B cell (primary cell): ENCODE results near the gene SMIM17. TPM values are rescaled to one million over a fixed set of nuclear protein-coding genes. Genes with fewer than 3 reads are reported as not detected.

Source experiments
- ATAC-seq: fragments of 200-7000 bp; cut with Tn5 transposase; one replicate; pipeline ENCODE4 v1.10.0; 2021; ENCODE audit warnings: low read depth, mild to moderate bottlenecking, moderate number of reproducible peaks, moderate library complexity
- CTCF ChIA-PET: fragments of 350-600 bp; sonication (Branson Sonifier 250); formaldehyde crosslinking; loops from one replicate; lab custom pipeline; 2021; ENCODE audit warnings: antibody characterized with exemption, inconsistent platforms; lab: Charles Lee
- POLR2A ChIA-PET: fragments of 350-600 bp; sonication (Branson Sonifier 250); formaldehyde crosslinking; loops from one replicate; lab custom pipeline; 2021; ENCODE audit warnings: antibody characterized with exemption; lab: Charles Lee
- DNase-seq: peaks from one replicate; pipeline ENCODE4 v3.0.0; 2013
- H2AFZ ChIP-seq: 2 replicates; pipeline ENCODE4 v1.6.1; 2012; ENCODE audit warnings: mild to moderate bottlenecking, low read depth, low read length; ENCODE audit not compliant: insufficient read depth, poor library complexity, severe bottlenecking
- H3K27ac ChIP-seq, 2 donors: 1 replicate in 1 of 2; 2 replicates in 1 of 2; pipeline ENCODE4 v1.5.1; 2012 to 2013; ENCODE audit warnings: low read length in 2 of 2, mild to moderate bottlenecking in 2 of 2, moderate library complexity in 1 of 2
- H3K27me3 ChIP-seq, 4 experiments: fragments of 200-600 bp in 1 of 4; sonication (generic) in 1 of 4; replicated peaks in 1 of 4; 1 replicate in 2 of 4; 2 replicates in 2 of 4; pipeline versions ENCODE4 v1.6.1 to v1.7.0; 2013 to 2016; ENCODE audit warnings: low read length in 3 of 4, mild to moderate bottlenecking in 2 of 4, mixed read lengths in 1 of 4, moderate library complexity in 1 of 4; ENCODE audit not compliant: insufficient read depth in 4 of 4, control insufficient read depth in 3 of 4; ENCODE audit errors: control extremely low read depth in 1 of 4
- H3K36me3 ChIP-seq, 2 experiments: replicated peaks in 1 of 2; 1 replicate in 1 of 2; 2 replicates in 1 of 2; pipeline versions ENCODE4 v1.6.1 to v1.7.1; 2013; ENCODE audit warnings: low read length in 1 of 2; ENCODE audit not compliant: insufficient read depth in 2 of 2, control insufficient read depth in 1 of 2; ENCODE audit errors: control extremely low read depth in 1 of 2, extremely low read depth in 1 of 2
- H3K4me1 ChIP-seq, 2 donors: fragments of 200-600 bp in 1 of 2; sonication (generic) in 1 of 2; 1 replicate in 1 of 2; 2 replicates in 1 of 2; pipeline versions ENCODE4 v1.5.1 to v1.6.1; 2013 to 2017; ENCODE audit warnings: low read length in 2 of 2; ENCODE audit not compliant: control insufficient read depth in 2 of 2, insufficient read depth in 2 of 2
- H3K4me2 ChIP-seq: replicated peaks from 2 replicates; pipeline ENCODE3; 2012; ENCODE audit warnings: mild to moderate bottlenecking, low read depth, low read length; ENCODE audit not compliant: poor library complexity, severe bottlenecking
- H3K4me3 ChIP-seq, 5 experiments: fragments of 200-600 bp in 1 of 5; sonication (generic) in 1 of 5; 1 replicate in 3 of 5; 2 replicates in 2 of 5; pipeline versions ENCODE4 v1.5.1 to v1.7.0; 2011 to 2016; ENCODE audit warnings: low read length in 4 of 5, mild to moderate bottlenecking in 4 of 5, low read depth in 2 of 5, control low read depth in 1 of 5, moderate library complexity in 1 of 5; ENCODE audit not compliant: insufficient read depth in 1 of 5; ENCODE audit errors: control extremely low read depth in 1 of 5, extremely low read depth in 1 of 5
- H3K79me2 ChIP-seq: fragments of 200-600 bp; sonication (generic); one replicate; pipeline ENCODE4 v1.6.0; 2016; ENCODE audit warnings: low read length; ENCODE audit not compliant: control insufficient read depth, insufficient read depth
- H3K9ac ChIP-seq: fragments of 200-600 bp; sonication (generic); 2 replicates; pipeline ENCODE4 v1.6.1; 2017; ENCODE audit warnings: mild to moderate bottlenecking, low read length, moderate library complexity
- H3K9me3 ChIP-seq, 3 donors: one replicate each; pipeline versions ENCODE4 v1.6.1 to v1.7.1; 2013; ENCODE audit warnings: low read length in 2 of 3; ENCODE audit not compliant: control insufficient read depth in 2 of 3, insufficient read depth in 1 of 3; ENCODE audit errors: control extremely low read depth in 1 of 3
- H4K20me1 ChIP-seq: 2 replicates; pipeline ENCODE4 v1.6.0; 2012; ENCODE audit warnings: mild to moderate bottlenecking, low read length; ENCODE audit not compliant: insufficient read depth, control insufficient read depth, poor library complexity, severe bottlenecking
- H3K27ac Mint-ChIP-seq: one replicate; pipeline ENCODE4 v1.8.0; 2021; ENCODE audit warnings: mixed read lengths
- H3K27me3 Mint-ChIP-seq: one replicate; pipeline ENCODE4 v1.8.0; 2021; ENCODE audit warnings: mixed read lengths
- H3K4me1 Mint-ChIP-seq: one replicate; pipeline ENCODE4 v1.8.0; 2021; ENCODE audit warnings: mixed read lengths
- H3K4me3 Mint-ChIP-seq: one replicate; pipeline ENCODE4 v1.8.0; 2021; ENCODE audit warnings: mixed read lengths
- H3K9me3 Mint-ChIP-seq: one replicate; pipeline ENCODE4 v1.8.0; 2022; ENCODE audit warnings: mixed read lengths; ENCODE audit not compliant: insufficient read depth
- CTCF ChIP-seq: fragments of 200-600 bp; IDR thresholded peaks from one replicate; pipeline ENCODE4 v1.8.0; 2022; ENCODE audit warnings: antibody characterized with exemption, mild to moderate bottlenecking
- EZH2 ChIP-seq: IDR thresholded peaks from 2 replicates; pipeline ENCODE4 v1.6.1; 2012; ENCODE audit warnings: borderline replicate concordance, low read depth, mild to moderate bottlenecking, moderate library complexity, low read length; ENCODE audit not compliant: insufficient read depth, poor library complexity, severe bottlenecking
- WGBS: methylation state at CpG from one replicate; pipeline ENCODE4 v1.1.5; 2013; ENCODE audit warnings: missing lambda C conversion rate; ENCODE audit not compliant: insufficient coverage; 5-methylcytosine and 5-hydroxymethylcytosine counted together
- intact Hi-C: fragments of 100-400 bp; cut with micrococcal nuclease; formaldehyde crosslinking; loops from one replicate; pipeline ENCODE4 v1.10.0; 2022
- polyA plus RNA-seq: library from polyadenylated mRNA; depleted of rRNA; stranded (reverse); fragments of >200 nt; gene quantifications from 2 replicates; pipeline ENCODE4 v1.2.3, GENCODE V29; 2012
- total RNA-seq, 2 donors: library from RNA; stranded (reverse); fragments of 120-200 nt in 1 of 2; gene quantifications; 1 replicate in 1 of 2; 2 replicates in 1 of 2; pipeline versions ENCODE4 v1.2.3 to v1.2.4, GENCODE V29; 2013 to 2022

The SMIM17 gene
- total and polyA plus RNA-seq, 2 donors (not counting 1 experiment from before 2014, with no cell fraction given) = not detected

GRCh38 chr19:56670401-56670960 lies 27.5 kb downstream of the SMIM17 start:
- no peaks in the 10 kb centered on the region for H3K36me3 ChIP-seq
- 93% methylated on average over 17 of the region's 17 CpGs for WGBS
- intact Hi-C loops = loop anchor here (2.0 to 5.0 kb wide), 2 partner anchors 570 to 1637 kb away; partner anchors contain the start of genes ERVK3-1 and ZNF805
- peaks cover 14% of the 10 kb centered on the region for H3K79me2 ChIP-seq
- H3K9ac ChIP-seq = peak overlapping the region; percentile 72
- H3K9me3 ChIP-seq = peaks cover 0 to 57% (median 0%) of the 10 kb centered on the region in 3 donors
- peaks cover 9 to 18% of the 10 kb centered on the region in 2 donors for H3K4me1 ChIP-seq
- ChIA-PET CTCF (no interaction called here), POLR2A (no interaction called here)
- no peaks in the 10 kb centered on the region for H3K9me3 Mint-ChIP-seq
- peaks cover 14% of the 10 kb centered on the region for H3K4me1 Mint-ChIP-seq
- peak overlapping the region; percentile 89 for H2AFZ ChIP-seq
- ATAC-seq = no peak
- H3K27me3 ChIP-seq = no peaks in the 10 kb centered on the region
- H3K27ac Mint-ChIP-seq = peak overlapping the region; percentile 84
- no peaks in the 10 kb centered on the region for H3K27me3 Mint-ChIP-seq
- DNase-seq = no peak
- H4K20me1 ChIP-seq = no peaks in the 10 kb centered on the region
- peak overlapping the region; percentile 85 for H3K4me2 ChIP-seq
- H3K4me3 Mint-ChIP-seq = peak overlapping the region; percentile 98
- peak overlapping the region in 4 of 5 experiments; percentile 51 to 83 (median 74) for H3K4me3 ChIP-seq
- no peak overlapping the region for H3K27ac ChIP-seq
- no peak for TF ChIP-seq EZH2
- TF ChIP-seq CTCF = no peak

- peak overlapping the region; percentile 89 for H2AFZ ChIP-seq
- H3K79me2 ChIP-seq = peaks cover 14% of the 10 kb centered on the region
- H3K4me3 Mint-ChIP-seq = peak overlapping the region; percentile 98
- no peaks in the 10 kb centered on the region for H3K27me3 Mint-ChIP-seq
- H3K27ac ChIP-seq = no peak overlapping the region
- no peak for TF ChIP-seq EZH2
- no peak for TF ChIP-seq CTCF
- ChIA-PET CTCF (no interaction called here), POLR2A (no interaction called here)
- no peaks in the 10 kb centered on the region for H3K27me3 ChIP-seq
- no peaks in the 10 kb centered on the region for H3K9me3 Mint-ChIP-seq
- H3K27ac Mint-ChIP-seq = peak overlapping the region; percentile 89
- H3K9me3 ChIP-seq = peaks cover 0 to 55% (median 0%) of the 10 kb centered on the region in 3 donors
- peak; percentile 10 for DNase-seq
- H3K4me1 ChIP-seq = peaks cover 9 to 18% of the 10 kb centered on the region in 2 donors
- intact Hi-C loops = loop anchor here (1.0 to 5.0 kb wide), 5 partner anchors 104 to 1636 kb away; partner anchors contain the start of genes ERVK3-1, ZFP28, ZNF470 and ZNF582
- H3K36me3 ChIP-seq = no peaks in the 10 kb centered on the region
- peak; percentile 13 for ATAC-seq
- 41% methylated on average over 35 of the region's 35 CpGs for WGBS
- H3K4me1 Mint-ChIP-seq = peaks cover 14% of the 10 kb centered on the region
- H3K4me2 ChIP-seq = peak overlapping the region; percentile 85
- no peaks in the 10 kb centered on the region for H4K20me1 ChIP-seq
- peak overlapping the region; percentile 72 for H3K9ac ChIP-seq
- peak overlapping the region; percentile 27 to 83 (median 72) for H3K4me3 ChIP-seq
Measured at GRCh38 chr19:56670961-56671612, 28.1 kb downstream of the SMIM17 start.
